Measurements from ENCODE around the gene USP34.

Gene USP34

GRCh38 chr2:61356261-61356957 lies 114.5 kb downstream of the USP34 start:
- TF ChIP-seq CTCF (IDR thresholded peaks at IDR 0.05; ENCODE audit: extremely low read depth, insufficient read depth, missing control alignments): no peak
- in situ Hi-C loops (cut with MboI; ENCODE audit: low pct_unique_long_range_greater_than_20kb, low sequenced_read_pairs, unreplicated experiment): no loop called here
- DNase-seq (ENCODE audit: low spot score): no peak

GRCh38 chr2:61354543-61355197 lies 116.2 kb downstream of the USP34 start:
- no peak for TF ChIP-seq CTCF (IDR thresholded peaks at IDR 0.05; ENCODE audit: extremely low read depth, insufficient read depth, missing control alignments)
- in situ Hi-C loops (cut with MboI; ENCODE audit: low pct_unique_long_range_greater_than_20kb, low sequenced_read_pairs, unreplicated experiment): no loop called here
- DNase-seq (ENCODE audit: low spot score): no peak

GRCh38 chr2:61353909-61354308 lies 117.0 kb downstream of the USP34 start:
- in situ Hi-C loops (cut with MboI; ENCODE audit: low pct_unique_long_range_greater_than_20kb, low sequenced_read_pairs, unreplicated experiment): no loop called here
- TF ChIP-seq CTCF (IDR thresholded peaks at IDR 0.05; ENCODE audit: extremely low read depth, insufficient read depth, missing control alignments): no peak
- no peak for DNase-seq (ENCODE audit: low spot score)

- in situ Hi-C loops (cut with MboI; ENCODE audit: low pct_unique_long_range_greater_than_20kb, low sequenced_read_pairs, unreplicated experiment): no loop called here
- DNase-seq (ENCODE audit: low spot score): no peak
- no peak for TF ChIP-seq CTCF (IDR thresholded peaks at IDR 0.05; ENCODE audit: extremely low read depth, insufficient read depth, missing control alignments)
Measured at GRCh38 chr2:61350777-61351176, 120.1 kb downstream of the USP34 start.

GRCh38 chr2:61343141-61343540 lies 127.7 kb downstream of the USP34 start:
- TF ChIP-seq CTCF (IDR thresholded peaks at IDR 0.05; ENCODE audit: extremely low read depth, insufficient read depth, missing control alignments): no peak
- no peak for DNase-seq (ENCODE audit: low spot score)
- in situ Hi-C loops (cut with MboI; ENCODE audit: low pct_unique_long_range_greater_than_20kb, low sequenced_read_pairs, unreplicated experiment): no loop called here

GRCh38 chr2:61340242-61340641 lies 130.6 kb downstream of the USP34 start:
- in situ Hi-C loops (cut with MboI; ENCODE audit: low pct_unique_long_range_greater_than_20kb, low sequenced_read_pairs, unreplicated experiment): no loop called here
- no peak for DNase-seq (ENCODE audit: low spot score)
- no peak for TF ChIP-seq CTCF (IDR thresholded peaks at IDR 0.05; ENCODE audit: extremely low read depth, insufficient read depth, missing control alignments)

Measured in GM13977 (cell line).